Activated T-cell treated with anti-CD3 and anti-CD28 coated beads, Interleukin-2, amount 50 U/mL, for 24 hours (primary cell): ENCODE data around the gene ZMYM4.

Experiments used
- DNase-seq: peaks from one replicate; pipeline ENCODE4 v3.0.0-alpha.2; 2020
- H3K27ac Mint-ChIP-seq: 2 replicates; pipeline ENCODE4 v1.8.0; 2020; ENCODE audit warnings: mild to moderate bottlenecking, mixed read lengths
- H3K27me3 Mint-ChIP-seq: 2 replicates; pipeline ENCODE4 v1.8.0; 2020; ENCODE audit warnings: mixed read lengths
- H3K36me3 Mint-ChIP-seq: 2 replicates; pipeline ENCODE4 v1.8.0; 2020; ENCODE audit warnings: low read depth, mixed read lengths
- H3K4me1 Mint-ChIP-seq: 2 replicates; pipeline ENCODE4 v1.8.0; 2020; ENCODE audit warnings: low read depth, mixed read lengths
- H3K4me3 Mint-ChIP-seq: 2 replicates; pipeline ENCODE4 v1.8.0; 2020; ENCODE audit warnings: mild to moderate bottlenecking, moderate library complexity, mixed read lengths
- H3K9me3 Mint-ChIP-seq: 2 replicates; pipeline ENCODE4 v1.8.0; 2020; ENCODE audit warnings: mixed read lengths

Gene ZMYM4

DNA sequence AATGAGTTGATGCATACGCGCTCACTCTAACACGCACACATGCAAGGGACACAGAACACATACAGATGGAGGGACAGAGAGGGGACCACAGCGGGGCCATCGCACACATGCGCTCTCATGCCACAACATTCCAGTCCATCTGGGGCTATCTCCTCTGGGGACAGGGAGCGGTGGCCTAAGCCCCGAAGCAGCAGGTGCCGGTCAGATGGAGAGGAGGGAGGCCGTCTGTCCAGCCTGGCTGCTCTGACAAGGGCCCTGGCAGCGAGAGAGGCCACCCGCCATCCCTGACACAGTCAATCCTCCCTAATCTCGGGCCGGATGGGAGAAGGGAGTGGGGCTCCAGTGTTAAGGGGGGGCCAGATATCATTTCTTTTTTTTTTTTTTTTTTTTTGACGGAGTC, 165.2 kb downstream of the ZMYM4 start:
- Mint-ChIP-seq H3K4me3 (no peak overlapping the region), H3K27me3 (no peaks in the 10 kb centered on the region), H3K9me3 (peaks cover 2% of the 10 kb centered on the region), H3K36me3 (peaks cover 69% of the 10 kb centered on the region), H3K4me1 (peaks cover 17% of the 10 kb centered on the region), H3K27ac (peak overlapping the region; percentile 3)
- no peak for DNase-seq

DNA sequence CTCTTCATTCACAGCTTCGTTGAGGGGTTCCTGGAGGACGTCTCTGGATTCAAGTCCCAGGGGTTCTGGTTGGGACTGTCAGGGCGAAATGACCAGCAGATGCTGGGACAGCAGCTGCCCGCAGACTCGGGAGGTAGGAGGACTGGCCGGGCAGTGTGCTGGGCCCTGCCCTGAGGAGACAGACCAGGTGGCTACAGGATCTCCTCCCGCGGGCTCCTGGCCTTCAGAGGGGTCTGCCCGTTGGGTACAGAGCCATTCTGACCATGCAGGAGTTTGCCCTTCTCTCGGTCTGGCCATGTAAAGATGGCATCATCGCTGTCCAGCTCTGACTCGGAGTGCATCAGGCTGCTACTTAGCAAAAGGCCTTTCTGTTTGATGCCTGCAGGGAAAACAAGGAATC, 166.2 kb downstream of the ZMYM4 start:
- H3K36me3 Mint-ChIP-seq, result peaks cover 77% of the 10 kb centered on the region
- DNase-seq, result no peak
- H3K4me1 Mint-ChIP-seq, result peaks cover 17% of the 10 kb centered on the region
- H3K4me3 Mint-ChIP-seq, result no peak overlapping the region
- peaks cover 2% of the 10 kb centered on the region for H3K9me3 Mint-ChIP-seq
- H3K27me3 Mint-ChIP-seq, result no peaks in the 10 kb centered on the region
- H3K27ac Mint-ChIP-seq, result no peak overlapping the region

DNA sequence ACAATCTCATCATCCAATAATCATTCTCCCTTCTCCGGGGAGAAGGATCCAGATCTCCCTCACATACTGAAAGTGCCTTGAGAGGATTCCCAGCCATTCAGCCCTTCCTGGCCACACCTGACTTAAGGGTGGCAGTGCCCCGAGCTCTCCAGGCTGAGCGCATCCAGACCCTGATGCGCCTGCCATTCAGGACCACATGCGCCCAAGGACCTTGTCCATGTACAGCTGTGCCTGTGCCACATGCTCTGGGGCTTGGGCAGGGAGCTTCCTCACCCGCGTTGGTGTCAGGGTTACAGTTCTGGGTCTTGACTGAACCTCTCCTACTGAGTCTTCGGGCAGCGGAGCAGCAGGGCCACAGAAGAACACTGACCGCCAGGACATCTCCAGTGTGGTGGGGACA, 167.6 kb downstream of the ZMYM4 start:
- Mint-ChIP-seq H3K4me3 (no peak overlapping the region), H3K4me1 (peaks cover 10% of the 10 kb centered on the region), H3K27me3 (no peaks in the 10 kb centered on the region), H3K27ac (no peak overlapping the region), H3K9me3 (no peaks in the 10 kb centered on the region), H3K36me3 (peaks cover 78% of the 10 kb centered on the region)
- no peak for DNase-seq

DNA sequence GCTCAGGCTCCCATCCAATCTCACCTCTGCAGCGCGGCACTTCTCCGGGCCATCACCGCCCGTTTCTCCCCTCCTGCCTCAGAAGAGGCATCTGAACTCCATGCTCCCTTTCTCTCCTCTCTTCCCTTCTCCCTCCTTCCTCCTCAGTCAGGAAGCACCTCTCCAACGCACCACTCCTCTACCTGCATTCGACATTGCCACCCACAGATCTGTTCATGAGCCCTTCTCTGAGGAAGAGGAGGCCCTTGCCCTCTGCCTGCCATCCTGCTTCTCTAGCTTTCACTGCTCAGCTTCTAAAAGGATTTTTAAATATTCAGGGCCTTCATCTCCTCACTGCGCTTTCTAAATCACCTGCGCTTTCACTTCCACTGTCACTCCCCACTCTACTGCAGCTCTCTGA, 168.7 kb downstream of the ZMYM4 start:
- Mint-ChIP-seq H3K36me3 (peaks cover 81% of the 10 kb centered on the region), H3K27me3 (no peaks in the 10 kb centered on the region), H3K27ac (no peak overlapping the region), H3K4me3 (no peak overlapping the region), H3K4me1 (peaks cover 7% of the 10 kb centered on the region), H3K9me3 (no peaks in the 10 kb centered on the region)
- no peak for DNase-seq

DNA sequence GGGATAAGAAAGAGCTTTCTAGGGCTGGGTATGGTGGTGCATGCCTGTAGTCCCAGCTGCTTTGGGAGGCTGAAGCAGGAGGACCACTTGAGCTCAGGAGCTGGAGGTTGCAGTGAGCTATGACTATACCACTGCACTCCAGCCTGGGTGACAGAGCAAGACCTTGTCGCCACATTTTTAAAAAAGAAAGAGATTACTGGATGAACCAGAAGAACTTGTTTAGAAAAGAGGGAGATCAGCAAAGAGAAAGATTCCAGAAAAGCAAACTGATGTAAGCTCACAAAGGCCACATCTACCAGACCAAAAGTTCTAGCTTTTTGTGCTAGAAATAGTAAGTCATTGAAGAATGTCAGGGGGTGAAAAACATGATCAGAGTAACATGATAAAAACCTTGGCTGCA, 171.1 kb downstream of the ZMYM4 start:
- Mint-ChIP-seq H3K27ac (peak overlapping the region; percentile 23), H3K9me3 (no peaks in the 10 kb centered on the region), H3K4me1 (peaks cover 21% of the 10 kb centered on the region), H3K27me3 (no peaks in the 10 kb centered on the region), H3K4me3 (no peak overlapping the region), H3K36me3 (peaks cover 81% of the 10 kb centered on the region)
- no peak for DNase-seq

DNA sequence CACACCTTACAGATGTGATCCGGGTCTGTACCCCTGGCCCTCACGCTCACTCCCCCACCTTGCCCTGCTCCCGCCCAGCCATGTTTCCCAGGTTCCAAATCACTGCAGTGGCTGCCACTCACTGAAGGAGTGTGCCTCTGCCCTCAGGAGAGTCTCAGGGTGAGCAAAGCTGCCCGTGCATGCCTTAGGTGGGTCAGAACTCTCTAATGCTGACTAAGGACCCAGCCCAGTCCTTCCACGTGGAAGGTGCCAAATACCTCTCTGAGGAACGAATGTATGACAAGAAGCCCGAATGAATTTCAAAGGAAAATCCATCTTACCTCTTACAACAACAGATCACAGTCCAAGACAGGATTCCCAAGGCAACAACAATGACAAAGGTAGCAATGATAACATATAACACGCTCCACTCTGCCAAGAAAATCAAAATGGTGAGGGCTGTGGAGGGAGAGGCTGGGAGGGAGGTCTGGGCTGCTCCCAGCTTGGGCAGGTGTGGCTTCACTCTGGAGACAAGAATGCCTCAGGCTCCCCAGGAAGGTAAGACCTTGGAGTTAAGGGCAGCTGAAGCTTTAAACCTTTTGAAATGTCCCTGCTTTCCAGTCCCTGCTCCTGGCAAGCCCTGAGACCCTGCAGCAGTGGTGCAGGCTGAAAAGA, 173.5 kb downstream of the ZMYM4 start:
- no peaks in the 10 kb centered on the region for H3K9me3 Mint-ChIP-seq

DNA sequence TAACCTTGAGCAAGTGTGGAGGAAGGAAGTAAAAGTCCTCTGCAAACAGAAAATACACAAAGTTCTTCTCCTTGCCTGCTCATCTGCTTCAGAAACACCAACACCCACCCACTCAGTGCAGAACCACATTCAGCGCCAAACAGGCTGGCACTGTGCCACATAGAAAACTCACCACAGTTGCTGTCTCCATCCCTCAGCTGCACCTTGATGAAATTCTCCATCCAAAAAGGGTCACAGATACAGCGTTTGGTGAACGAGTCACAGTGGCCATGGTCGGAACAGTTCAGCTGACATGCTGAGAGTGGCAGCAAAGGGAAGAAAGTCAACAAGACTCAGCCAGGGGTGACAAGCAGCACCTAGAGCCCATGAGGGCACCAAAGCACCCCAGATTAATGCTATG, 174.2 kb downstream of the ZMYM4 start:
- H3K27ac Mint-ChIP-seq, result peak overlapping the region; percentile 10
- peaks cover 25% of the 10 kb centered on the region for H3K4me1 Mint-ChIP-seq
- peaks cover 52% of the 10 kb centered on the region for H3K36me3 Mint-ChIP-seq
- peak; percentile 55 for DNase-seq
- no peaks in the 10 kb centered on the region for H3K9me3 Mint-ChIP-seq
- no peak overlapping the region for H3K4me3 Mint-ChIP-seq
- H3K27me3 Mint-ChIP-seq, result no peaks in the 10 kb centered on the region

More for the DNA sequence above, 173.5 kb downstream of the ZMYM4 start:
- Mint-ChIP-seq H3K27ac (no peak overlapping the region), H3K36me3 (peaks cover 59% of the 10 kb centered on the region), H3K4me3 (no peak overlapping the region), H3K4me1 (peaks cover 24% of the 10 kb centered on the region), H3K27me3 (no peaks in the 10 kb centered on the region)
- no peak for DNase-seq

DNA sequence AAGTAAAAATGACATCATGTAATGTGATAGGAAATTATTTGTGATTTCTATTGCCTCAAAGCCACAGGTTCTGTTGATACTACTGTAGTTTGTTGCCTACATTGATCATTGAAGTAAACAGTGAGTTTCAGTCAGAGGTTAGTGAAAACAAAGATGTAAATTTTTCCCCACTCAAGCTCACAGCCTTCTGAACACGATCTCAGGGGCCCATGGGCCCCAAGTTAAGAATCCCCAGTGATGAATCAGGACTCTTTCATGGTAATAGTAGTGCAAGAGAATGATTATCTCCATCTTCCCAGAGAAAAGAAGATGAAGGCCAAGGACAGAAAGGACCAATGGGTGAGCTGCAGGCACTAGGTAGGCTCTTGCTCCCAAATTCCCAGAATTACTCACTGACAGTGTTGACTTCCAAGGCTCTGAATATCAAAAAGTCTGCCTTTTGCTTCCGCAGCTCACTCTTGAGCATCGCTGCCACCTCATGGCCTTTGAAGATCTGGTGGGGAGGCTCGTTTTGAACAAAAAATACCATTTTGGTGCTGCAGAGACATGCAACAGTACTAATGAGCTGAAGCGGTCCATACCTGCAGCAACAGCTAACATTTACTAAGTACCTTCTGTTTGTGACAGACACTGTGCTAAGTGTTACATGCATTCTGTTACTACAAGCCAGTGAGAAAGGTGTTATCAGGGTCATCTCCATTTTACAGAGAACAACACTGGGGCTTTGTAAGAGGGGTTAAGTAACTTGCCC, 175.4 kb downstream of the ZMYM4 start:
- Mint-ChIP-seq H3K4me3 (no peak overlapping the region), H3K4me1 (peaks cover 25% of the 10 kb centered on the region), H3K27me3 (no peaks in the 10 kb centered on the region), H3K36me3 (peaks cover 46% of the 10 kb centered on the region), H3K9me3 (no peaks in the 10 kb centered on the region), H3K27ac (no peak overlapping the region)
- no peak for DNase-seq

DNA sequence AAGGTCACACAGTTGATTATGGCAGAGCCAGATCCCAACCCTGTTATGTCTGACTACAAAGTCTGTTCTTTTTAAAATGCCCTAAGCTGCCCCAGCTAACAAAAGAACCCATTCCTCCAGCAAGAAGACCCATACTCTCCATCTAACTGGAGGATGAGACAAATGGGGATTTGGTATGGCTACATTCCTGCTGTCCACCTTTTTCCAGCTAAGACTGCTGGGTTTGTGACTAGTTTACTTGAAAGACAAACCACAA, 175.9 kb downstream of the ZMYM4 start:
- DNase-seq, result no peak
- H3K9me3 Mint-ChIP-seq, result no peaks in the 10 kb centered on the region
- H3K27ac Mint-ChIP-seq, result no peak overlapping the region
- peaks cover 42% of the 10 kb centered on the region for H3K36me3 Mint-ChIP-seq
- no peak overlapping the region for H3K4me3 Mint-ChIP-seq
- peaks cover 25% of the 10 kb centered on the region for H3K4me1 Mint-ChIP-seq
- no peaks in the 10 kb centered on the region for H3K27me3 Mint-ChIP-seq

DNA sequence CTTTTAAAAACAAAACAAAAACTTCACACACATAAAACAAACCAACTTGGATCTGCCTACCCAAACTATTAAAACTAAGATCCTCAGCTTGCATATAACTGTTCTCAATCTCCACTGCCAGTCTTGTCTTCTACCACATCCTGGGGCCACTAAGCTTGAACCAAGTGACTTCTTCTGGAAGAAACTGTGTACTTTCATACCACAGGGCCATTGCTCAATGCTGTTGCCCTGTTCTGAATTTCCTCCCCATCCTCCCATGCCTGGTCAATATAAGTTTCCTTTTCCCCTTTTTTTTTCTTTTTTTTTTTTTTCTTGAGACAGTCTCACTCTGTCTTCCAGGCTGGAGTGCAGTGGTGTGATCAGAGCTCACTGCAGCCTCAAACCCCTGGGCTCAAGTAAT, 178.8 kb downstream of the ZMYM4 start:
- no peak for DNase-seq
- Mint-ChIP-seq H3K27ac (no peak overlapping the region), H3K9me3 (no peaks in the 10 kb centered on the region), H3K4me1 (peaks cover 35% of the 10 kb centered on the region), H3K36me3 (peaks cover 20% of the 10 kb centered on the region), H3K4me3 (no peak overlapping the region), H3K27me3 (no peaks in the 10 kb centered on the region)

DNA sequence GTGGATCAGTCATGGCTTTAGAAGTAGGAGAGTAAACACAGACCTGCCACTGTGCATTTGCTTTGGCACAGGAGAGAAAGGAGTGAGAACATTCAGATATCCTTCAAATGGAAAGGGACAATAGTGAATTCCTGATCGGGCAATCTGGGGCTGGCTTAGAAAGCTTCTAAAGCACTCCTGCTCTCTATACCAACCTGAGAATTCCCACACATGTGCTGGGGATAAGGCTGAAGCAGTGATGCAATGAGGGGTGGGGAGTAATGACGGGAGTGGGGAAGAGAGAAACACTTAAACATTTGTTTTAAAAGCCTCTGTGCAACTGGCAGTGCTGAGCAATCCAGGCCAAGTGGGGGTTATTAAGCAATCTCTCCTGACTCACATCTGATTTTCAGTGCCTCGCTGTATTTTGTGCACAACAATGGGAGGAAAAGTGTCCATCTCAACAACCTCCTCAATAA, 179.9 kb downstream of the ZMYM4 start:
- H3K27ac Mint-ChIP-seq, result no peak overlapping the region
- no peak for DNase-seq
- peaks cover 37% of the 10 kb centered on the region for H3K4me1 Mint-ChIP-seq
- H3K9me3 Mint-ChIP-seq, result no peaks in the 10 kb centered on the region
- peaks cover 15% of the 10 kb centered on the region for H3K36me3 Mint-ChIP-seq
- H3K4me3 Mint-ChIP-seq, result no peak overlapping the region
- no peaks in the 10 kb centered on the region for H3K27me3 Mint-ChIP-seq

DNA sequence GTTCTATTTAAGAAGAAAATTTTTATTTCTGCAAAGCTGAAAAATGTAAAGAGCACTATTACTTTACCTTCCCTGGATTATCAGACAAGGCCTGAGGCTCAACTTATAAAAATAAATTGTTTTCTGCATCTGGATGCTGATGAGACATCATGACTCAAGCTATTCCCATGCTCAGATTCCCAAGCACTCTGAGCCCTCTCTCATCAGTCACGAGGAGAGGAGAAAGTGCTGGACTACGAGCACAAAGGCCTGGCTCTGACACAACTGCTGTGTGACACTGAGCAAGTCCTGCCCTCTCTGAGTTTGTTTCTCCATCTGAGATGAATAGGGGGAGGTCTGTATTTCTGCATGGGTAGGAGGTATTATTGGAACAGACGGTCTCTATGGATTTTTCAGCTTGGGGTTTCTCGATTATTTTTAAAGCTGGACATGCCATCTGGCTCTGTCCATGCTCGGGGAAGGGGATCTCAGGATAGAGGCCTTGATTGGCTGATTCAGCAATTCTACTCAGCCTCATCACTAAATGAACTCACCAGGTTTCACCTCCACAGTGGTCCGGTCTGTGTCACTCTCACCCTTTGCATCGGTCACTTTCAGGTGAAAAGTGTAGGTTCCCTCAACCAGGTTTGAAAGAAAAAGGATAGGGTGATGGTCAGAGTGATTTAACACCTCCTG, 181.0 kb downstream of the ZMYM4 start:
- Mint-ChIP-seq H3K4me1 (peaks cover 39% of the 10 kb centered on the region), H3K36me3 (peaks cover 18% of the 10 kb centered on the region), H3K27ac (no peak overlapping the region), H3K27me3 (no peaks in the 10 kb centered on the region), H3K9me3 (no peaks in the 10 kb centered on the region), H3K4me3 (no peak overlapping the region)
- no peak for DNase-seq

DNA sequence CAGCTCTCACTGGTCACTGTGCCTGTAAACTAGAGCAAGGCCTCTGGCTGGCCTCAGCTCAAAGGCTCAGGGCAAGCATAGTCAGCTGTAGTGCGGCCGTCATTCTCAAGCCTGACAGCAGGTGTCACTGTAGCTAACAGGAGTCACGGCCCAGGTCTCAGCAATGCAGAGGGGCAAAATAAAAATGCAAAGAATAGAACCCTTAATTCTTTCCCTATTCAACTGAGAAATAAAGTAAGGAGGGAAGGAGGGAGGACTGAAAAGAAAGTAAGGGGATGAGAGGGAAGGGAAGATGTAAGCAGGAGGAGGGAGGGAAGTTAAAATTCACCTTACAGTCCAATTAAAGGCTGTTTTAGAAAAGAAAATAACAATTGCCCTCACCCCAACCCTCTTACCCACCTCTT, 182.6 kb downstream of the ZMYM4 start:
- Mint-ChIP-seq H3K27ac (peak overlapping the region; percentile 56), H3K36me3 (peaks cover 26% of the 10 kb centered on the region), H3K4me3 (no peak overlapping the region), H3K27me3 (no peaks in the 10 kb centered on the region), H3K9me3 (no peaks in the 10 kb centered on the region), H3K4me1 (peaks cover 43% of the 10 kb centered on the region)
- peak; percentile 86 for DNase-seq

DNA sequence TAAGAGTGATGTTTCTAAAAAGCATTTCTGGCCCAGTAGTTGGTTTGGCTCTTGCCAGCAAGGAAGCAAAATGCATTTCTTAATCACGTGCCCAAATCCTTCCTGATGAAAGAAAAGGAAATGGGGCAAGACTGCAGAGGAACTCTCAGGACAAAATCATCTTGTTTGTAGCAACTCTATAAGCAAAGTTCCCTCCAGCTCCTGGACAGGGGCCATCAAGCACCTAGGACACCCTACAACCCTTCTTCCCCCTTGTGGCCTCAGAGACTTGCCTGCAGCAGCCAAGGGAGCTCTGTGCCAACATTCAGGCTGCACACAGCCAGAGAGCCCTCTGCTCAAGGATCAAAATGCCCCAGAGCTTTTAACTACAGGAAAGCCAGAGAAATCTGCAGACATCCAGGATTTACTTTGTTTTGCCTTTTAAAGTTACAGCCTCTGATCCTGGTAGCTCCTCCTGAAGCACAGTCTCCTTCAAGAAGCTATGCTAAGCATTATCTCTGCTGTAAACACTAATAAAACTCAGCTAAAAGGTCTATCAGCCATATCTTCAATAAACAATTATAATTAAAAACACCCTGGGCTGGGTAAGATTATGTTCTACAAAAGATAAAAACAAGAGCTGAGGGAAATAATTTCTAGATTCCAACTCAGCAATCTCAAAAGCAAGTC, 183.7 kb downstream of the ZMYM4 start:
- DNase-seq, result no peak
- Mint-ChIP-seq H3K27me3 (no peaks in the 10 kb centered on the region), H3K27ac (peak overlapping the region; percentile 71), H3K9me3 (no peaks in the 10 kb centered on the region), H3K36me3 (peaks cover 33% of the 10 kb centered on the region), H3K4me3 (no peak overlapping the region), H3K4me1 (peaks cover 44% of the 10 kb centered on the region)

DNA sequence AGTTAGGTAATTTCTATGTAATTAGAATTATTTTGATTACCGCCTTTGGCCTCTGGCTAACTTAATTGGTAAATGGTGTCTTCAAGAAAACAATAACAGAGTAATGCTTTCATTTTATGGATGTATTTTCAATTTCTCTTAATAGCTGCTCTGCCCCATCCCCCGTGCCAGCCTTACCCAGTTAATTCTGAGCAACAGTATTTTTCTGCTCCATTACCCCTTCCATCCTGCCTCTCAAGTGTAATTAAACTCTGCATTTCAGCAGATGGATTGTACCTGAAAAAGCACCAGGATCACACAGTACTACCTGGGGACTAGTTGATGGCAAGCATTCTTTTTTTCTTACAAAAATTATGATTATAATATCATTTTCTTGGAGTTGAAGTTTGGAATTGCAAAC, 184.5 kb downstream of the ZMYM4 start:
- no peaks in the 10 kb centered on the region for H3K9me3 Mint-ChIP-seq
- DNase-seq, result no peak
- no peaks in the 10 kb centered on the region for H3K27me3 Mint-ChIP-seq
- H3K36me3 Mint-ChIP-seq, result peaks cover 33% of the 10 kb centered on the region
- H3K4me1 Mint-ChIP-seq, result peaks cover 44% of the 10 kb centered on the region
- no peak overlapping the region for H3K4me3 Mint-ChIP-seq
- H3K27ac Mint-ChIP-seq, result no peak overlapping the region
